Uterus (tissue), 2 donors: Measurements from ENCODE around the gene PITRM1.

Experiments
- POLR2A ChIP-seq, 2 donors: fragments of 450-650 bp; IDR thresholded peaks; one replicate each; pipeline ENCODE4 v1.6.1; 2016; ENCODE audit warnings: antibody characterized with exemption in 2 of 2, mild to moderate bottlenecking in 1 of 2, moderate library complexity in 1 of 2
- TF ChIP-seq, protein P1 (sequence below), 4 experiments: fragments of 200-600 bp in 2 of 4; fragments of 450-650 bp in 2 of 4; sonication (generic) in 2 of 4; IDR thresholded peaks; one replicate each; pipeline ENCODE4 v1.5.1; 2016 to 2019; ENCODE audit warnings: antibody characterized with exemption in 4 of 4, mild to moderate bottlenecking in 2 of 4, moderate library complexity in 1 of 4

DNA sequence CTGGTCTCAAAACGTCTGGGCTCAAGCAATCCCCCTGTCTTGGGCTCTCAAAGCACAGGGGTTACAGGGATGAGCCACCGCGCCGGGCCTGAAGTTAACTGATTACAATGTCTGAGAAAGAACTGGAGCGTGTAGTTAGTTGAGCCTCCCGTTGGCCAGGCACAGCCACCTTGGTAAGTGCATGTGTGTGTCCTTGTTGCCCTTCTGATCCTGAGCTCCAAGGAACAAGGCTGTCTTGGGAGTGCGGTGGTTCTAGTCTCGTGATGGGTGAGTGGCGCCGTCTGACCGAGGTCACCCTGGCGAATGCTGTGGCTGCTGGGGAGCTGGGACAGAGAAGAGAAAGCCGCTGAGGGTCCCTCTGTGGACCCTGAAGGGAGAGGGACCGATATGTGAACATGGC is 50.5 kb downstream of the PITRM1 start:
- TF ChIP-seq, protein P1, sequence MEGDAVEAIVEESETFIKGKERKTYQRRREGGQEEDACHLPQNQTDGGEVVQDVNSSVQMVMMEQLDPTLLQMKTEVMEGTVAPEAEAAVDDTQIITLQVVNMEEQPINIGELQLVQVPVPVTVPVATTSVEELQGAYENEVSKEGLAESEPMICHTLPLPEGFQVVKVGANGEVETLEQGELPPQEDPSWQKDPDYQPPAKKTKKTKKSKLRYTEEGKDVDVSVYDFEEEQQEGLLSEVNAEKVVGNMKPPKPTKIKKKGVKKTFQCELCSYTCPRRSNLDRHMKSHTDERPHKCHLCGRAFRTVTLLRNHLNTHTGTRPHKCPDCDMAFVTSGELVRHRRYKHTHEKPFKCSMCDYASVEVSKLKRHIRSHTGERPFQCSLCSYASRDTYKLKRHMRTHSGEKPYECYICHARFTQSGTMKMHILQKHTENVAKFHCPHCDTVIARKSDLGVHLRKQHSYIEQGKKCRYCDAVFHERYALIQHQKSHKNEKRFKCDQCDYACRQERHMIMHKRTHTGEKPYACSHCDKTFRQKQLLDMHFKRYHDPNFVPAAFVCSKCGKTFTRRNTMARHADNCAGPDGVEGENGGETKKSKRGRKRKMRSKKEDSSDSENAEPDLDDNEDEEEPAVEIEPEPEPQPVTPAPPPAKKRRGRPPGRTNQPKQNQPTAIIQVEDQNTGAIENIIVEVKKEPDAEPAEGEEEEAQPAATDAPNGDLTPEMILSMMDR (IDR thresholded peaks at IDR 0.05) = no peak
- TF ChIP-seq POLR2A (IDR thresholded peaks at IDR 0.05) = no peak
